ENCODE data around the gene GTF3C2. TPM values are rescaled to one million over a fixed set of nuclear protein-coding genes. Genes with fewer than 3 reads are reported as not detected.
"Not testable (repeated sequence)": the region's sequence is repeated elsewhere in the genome, so short reads cannot be mapped to it uniquely, and the experiment has no call there.

GTF3C2 gene
- total RNA-seq, 1 experiment from 2014 or later: 109 TPM

DNA sequence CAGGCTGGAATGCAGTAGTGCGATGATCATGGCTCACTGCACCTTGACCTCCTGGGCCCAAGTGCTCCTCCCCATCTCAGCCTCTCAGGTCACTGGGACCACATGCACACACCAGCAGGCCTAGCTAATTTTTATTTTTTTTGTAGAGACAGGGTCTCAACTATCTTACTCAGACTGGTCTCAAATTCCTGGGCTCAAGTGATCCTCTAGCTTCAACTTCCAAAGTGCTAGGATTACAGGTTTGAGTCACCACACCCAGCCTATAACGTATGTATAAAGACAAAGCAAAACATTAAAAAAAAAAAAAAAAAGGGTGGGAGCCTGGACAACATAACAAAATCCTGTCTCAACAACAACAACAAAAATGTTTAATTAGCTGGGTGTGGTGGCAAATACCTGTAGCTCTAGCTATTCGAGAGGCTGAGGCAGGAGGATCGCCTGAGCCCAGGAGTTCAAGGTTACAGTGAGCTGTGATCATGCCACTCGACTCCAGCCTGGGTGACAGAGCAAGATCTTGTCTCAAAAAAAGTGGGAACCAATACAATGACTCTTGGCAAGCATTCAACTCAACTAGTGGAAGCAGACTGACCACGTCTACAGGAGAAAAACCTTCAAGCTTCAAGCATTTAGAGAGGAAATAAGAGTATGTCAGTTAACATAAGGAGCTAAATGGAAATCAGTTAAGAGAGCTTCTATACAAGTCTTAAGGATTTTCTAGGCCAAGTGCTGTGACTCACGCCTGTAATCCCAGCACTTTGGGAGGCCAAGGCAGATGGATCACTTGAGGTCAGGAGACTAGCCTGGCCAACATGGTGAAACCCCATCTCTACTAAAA is 2.6 kb downstream of the GTF3C2 start:
- no peak overlapping the region for H3T11ph ChIP-seq (ENCODE audit: low read length)
- no peak overlapping the region for H2BK120ac ChIP-seq (ENCODE audit: low read depth, low read length, poor library complexity, severe bottlenecking)

GRCh38 chr2:27353386-27353761 is 3.2 kb downstream of the GTF3C2 start:
- not testable (repeated sequence) for H3K4me2 ChIP-seq (ENCODE audit: insufficient read depth, insufficient read length, low read length); H3K9me3 ChIP-seq (ENCODE audit: control insufficient read depth, low read depth, low read length); H2BK15ac ChIP-seq (ENCODE audit: low read depth, low read length); H3T11ph ChIP-seq (ENCODE audit: low read length); DNase-seq; H2BK120ac ChIP-seq (ENCODE audit: low read depth, low read length, poor library complexity, severe bottlenecking); H4K5ac ChIP-seq (ENCODE audit: insufficient read length, low read depth, low read length); H3K56ac ChIP-seq (ENCODE audit: insufficient read length, low read depth, low read length); H4K8ac ChIP-seq (replicated peaks; ENCODE audit: insufficient read length, low read depth, low read length); H3K9ac ChIP-seq (ENCODE audit: extremely low read depth, insufficient read length, low read length); H2BK12ac ChIP-seq (ENCODE audit: insufficient read length, low read depth, low read length); H2BK20ac ChIP-seq (ENCODE audit: low read depth, low read length, poor library complexity, severe bottlenecking); H3K4ac ChIP-seq (ENCODE audit: low read depth, low read length); H3K23me2 ChIP-seq (ENCODE audit: insufficient read length, low read depth, low read length, poor library complexity, severe bottlenecking); H3K18ac ChIP-seq (ENCODE audit: insufficient read length, low read depth, low read length); H3K4me1 ChIP-seq (ENCODE audit: insufficient read depth, low read length); H3K14ac ChIP-seq (ENCODE audit: insufficient read depth, low read length); H3K79me1 ChIP-seq (ENCODE audit: insufficient read depth, low read depth, low read length, poor library complexity, severe bottlenecking); H3K23ac ChIP-seq (ENCODE audit: insufficient read length, low read depth, low read length); H3K27me3 ChIP-seq (ENCODE audit: insufficient read depth, low read length); H3K27me3 Mint-ChIP-seq (ENCODE audit: low read depth); H4K20me1 ChIP-seq (ENCODE audit: control insufficient read depth, insufficient read depth, insufficient read length); H2BK5ac ChIP-seq (ENCODE audit: insufficient read length, low read length); H2AFZ ChIP-seq (ENCODE audit: low read length); H4K91ac ChIP-seq (ENCODE audit: insufficient read length, low read depth, low read length); H2AK5ac ChIP-seq (ENCODE audit: insufficient read length, low read length); H3K27ac ChIP-seq (ENCODE audit: insufficient read length, low read depth, low read length)
- Mint-ChIP-seq H3K4me1 (peaks cover 16 to 40% of the 10 kb centered on the region in 2 experiments), H3K27ac (peak overlapping the region in 2 of 3 experiments; percentile 46 to 71; a peak in 2 of 7 replicates), H3K9me3 (peaks cover 9 to 12% of the 10 kb centered on the region in 2 experiments; a peak in 4 of 5 replicates), H3K36me3 (ENCODE audit: insufficient read depth in 1 of 3, low read depth in 3 of 3) (peaks cover 13 to 24% (median 22%) of the 10 kb centered on the region in 3 experiments), H3K4me3 (peak overlapping the region in 1 of 2 experiments; percentile 68; a peak in 2 of 5 replicates)
- no CpG with 5 or more reads among the region's 5 CpGs for WGBS (ENCODE audit: extremely low coverage, insufficient read length, low lambda C conversion rate)
- peaks cover 39% of the 10 kb centered on the region; the same call in 1 of the 2 replicates for H3K79me2 ChIP-seq (ENCODE audit: insufficient read depth, low read length)

More for the DNA sequence above, 2.6 kb downstream of the GTF3C2 start:
- H3K79me2 ChIP-seq (ENCODE audit: insufficient read depth, low read length): peaks cover 37% of the 10 kb centered on the region; the same call in 1 of the 2 replicates
- H3K23me2 ChIP-seq (ENCODE audit: insufficient read length, low read depth, low read length, poor library complexity, severe bottlenecking): no peaks in the 10 kb centered on the region
- H2BK12ac ChIP-seq (ENCODE audit: insufficient read length, low read depth, low read length): no peak overlapping the region
- no peaks in the 10 kb centered on the region for H3K27me3 Mint-ChIP-seq (ENCODE audit: low read depth)
- H3K14ac ChIP-seq (ENCODE audit: insufficient read depth, low read length): no peak overlapping the region
- H3K4me2 ChIP-seq (ENCODE audit: insufficient read depth, insufficient read length, low read length): no peak overlapping the region
- H3K4ac ChIP-seq (ENCODE audit: low read depth, low read length): no peak overlapping the region
- H3K9me3 Mint-ChIP-seq: peaks cover 12 to 16% of the 10 kb centered on the region in 2 experiments
- H2AFZ ChIP-seq (ENCODE audit: low read length): no peak overlapping the region
- no peak overlapping the region for H3K56ac ChIP-seq (ENCODE audit: insufficient read length, low read depth, low read length)
- no peak overlapping the region for H3K27ac ChIP-seq (ENCODE audit: insufficient read length, low read depth, low read length)
- peaks cover 2% of the 10 kb centered on the region; the same call in 1 of the 2 replicates for H3K4me1 ChIP-seq (ENCODE audit: insufficient read depth, low read length)
- WGBS (ENCODE audit: extremely low coverage, insufficient read length, low lambda C conversion rate): no CpG with 5 or more reads among the region's 7 CpGs
- no peak overlapping the region for H3K9ac ChIP-seq (ENCODE audit: extremely low read depth, insufficient read length, low read length)
- no peak for DNase-seq
- no peak overlapping the region for H4K8ac ChIP-seq (replicated peaks; ENCODE audit: insufficient read length, low read depth, low read length)
- no peaks in the 10 kb centered on the region for H3K27me3 ChIP-seq (ENCODE audit: insufficient read depth, low read length)
- peaks cover 16 to 43% of the 10 kb centered on the region in 2 experiments for H3K4me1 Mint-ChIP-seq
- H3K27ac Mint-ChIP-seq: peak overlapping the region; percentile 46 to 94 (median 79); a peak in 5 of 7 replicates
- no peak overlapping the region for H2BK15ac ChIP-seq (ENCODE audit: low read depth, low read length)
- no peak overlapping the region for H2BK5ac ChIP-seq (ENCODE audit: insufficient read length, low read length)
- TF ChIP-seq, protein P1, sequence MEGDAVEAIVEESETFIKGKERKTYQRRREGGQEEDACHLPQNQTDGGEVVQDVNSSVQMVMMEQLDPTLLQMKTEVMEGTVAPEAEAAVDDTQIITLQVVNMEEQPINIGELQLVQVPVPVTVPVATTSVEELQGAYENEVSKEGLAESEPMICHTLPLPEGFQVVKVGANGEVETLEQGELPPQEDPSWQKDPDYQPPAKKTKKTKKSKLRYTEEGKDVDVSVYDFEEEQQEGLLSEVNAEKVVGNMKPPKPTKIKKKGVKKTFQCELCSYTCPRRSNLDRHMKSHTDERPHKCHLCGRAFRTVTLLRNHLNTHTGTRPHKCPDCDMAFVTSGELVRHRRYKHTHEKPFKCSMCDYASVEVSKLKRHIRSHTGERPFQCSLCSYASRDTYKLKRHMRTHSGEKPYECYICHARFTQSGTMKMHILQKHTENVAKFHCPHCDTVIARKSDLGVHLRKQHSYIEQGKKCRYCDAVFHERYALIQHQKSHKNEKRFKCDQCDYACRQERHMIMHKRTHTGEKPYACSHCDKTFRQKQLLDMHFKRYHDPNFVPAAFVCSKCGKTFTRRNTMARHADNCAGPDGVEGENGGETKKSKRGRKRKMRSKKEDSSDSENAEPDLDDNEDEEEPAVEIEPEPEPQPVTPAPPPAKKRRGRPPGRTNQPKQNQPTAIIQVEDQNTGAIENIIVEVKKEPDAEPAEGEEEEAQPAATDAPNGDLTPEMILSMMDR (conservative IDR thresholded peaks at IDR 0.05): no peak
- no peak overlapping the region for H4K91ac ChIP-seq (ENCODE audit: insufficient read length, low read depth, low read length)
- H3K79me1 ChIP-seq (ENCODE audit: insufficient read depth, low read depth, low read length, poor library complexity, severe bottlenecking): peaks cover 4% of the 10 kb centered on the region
- peak overlapping the region; percentile 41 to 68 for H3K4me3 Mint-ChIP-seq
- no peak overlapping the region for H3K23ac ChIP-seq (ENCODE audit: insufficient read length, low read depth, low read length)
- H4K20me1 ChIP-seq (ENCODE audit: control insufficient read depth, insufficient read depth, insufficient read length): peaks cover 4% of the 10 kb centered on the region
- no peaks in the 10 kb centered on the region for H3K9me3 ChIP-seq (ENCODE audit: control insufficient read depth, low read depth, low read length)
- H2BK20ac ChIP-seq (ENCODE audit: low read depth, low read length, poor library complexity, severe bottlenecking): no peak overlapping the region
- H3K18ac ChIP-seq (ENCODE audit: insufficient read length, low read depth, low read length): no peak overlapping the region
- H2AK5ac ChIP-seq (ENCODE audit: insufficient read length, low read length): no peak overlapping the region
- H3K36me3 Mint-ChIP-seq (ENCODE audit: insufficient read depth in 1 of 3, low read depth in 3 of 3): peaks cover 17 to 27% (median 26%) of the 10 kb centered on the region in 3 experiments
- no peak overlapping the region for H4K5ac ChIP-seq (ENCODE audit: insufficient read length, low read depth, low read length)
